Germinal center (tissue), 1 donor: Measurements from ENCODE around the gene UAP1L1.
A peak's percentile ranks its signal among the peaks of the same experiment; 100 is the strongest.

ENCODE experiments used
- DNase-seq: peaks from one replicate; pipeline ENCODE4 v3.0.0; 2012; ENCODE audit warnings: mixed read lengths, low spot score

The UAP1L1 gene

DNA sequence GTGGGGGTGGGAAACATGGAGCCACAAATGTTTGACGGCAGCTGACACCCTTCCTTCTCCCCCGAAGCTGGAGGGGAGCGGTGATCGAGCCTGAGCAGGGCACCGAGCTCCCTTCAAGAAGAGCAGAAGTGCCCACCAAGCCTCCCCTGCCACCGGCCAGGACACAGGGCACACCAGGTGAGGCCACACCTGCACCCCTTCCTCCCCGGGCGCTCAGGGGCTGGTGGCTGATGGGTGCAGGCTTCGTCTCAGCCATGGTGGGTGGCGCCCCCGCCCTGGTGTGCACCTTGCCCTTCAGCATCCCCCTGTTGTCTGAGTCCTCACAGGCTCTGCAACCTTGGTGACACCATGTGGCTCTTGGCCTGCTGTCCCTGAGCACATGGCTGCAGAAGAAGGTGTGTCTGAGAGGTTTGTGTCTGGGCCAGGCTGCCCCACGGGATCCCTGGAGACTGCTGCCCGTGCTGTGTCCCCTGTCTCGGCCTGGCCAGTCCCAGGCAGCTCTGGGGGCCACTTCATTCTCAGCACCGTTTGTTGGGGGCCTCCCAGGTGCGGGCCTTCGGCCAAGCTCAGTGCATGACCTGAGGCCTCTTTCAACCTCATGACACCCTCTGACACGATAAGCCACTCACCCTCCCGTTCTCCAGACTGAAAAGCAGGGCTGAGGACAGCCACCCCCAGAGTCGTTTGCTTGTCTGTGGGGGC lies 20.6 kb downstream of the UAP1L1 start:
- no peak for DNase-seq

- no peak for DNase-seq
Measured at GRCh38 chr9:137099231-137099630, 21.9 kb downstream of the UAP1L1 start.

DNA sequence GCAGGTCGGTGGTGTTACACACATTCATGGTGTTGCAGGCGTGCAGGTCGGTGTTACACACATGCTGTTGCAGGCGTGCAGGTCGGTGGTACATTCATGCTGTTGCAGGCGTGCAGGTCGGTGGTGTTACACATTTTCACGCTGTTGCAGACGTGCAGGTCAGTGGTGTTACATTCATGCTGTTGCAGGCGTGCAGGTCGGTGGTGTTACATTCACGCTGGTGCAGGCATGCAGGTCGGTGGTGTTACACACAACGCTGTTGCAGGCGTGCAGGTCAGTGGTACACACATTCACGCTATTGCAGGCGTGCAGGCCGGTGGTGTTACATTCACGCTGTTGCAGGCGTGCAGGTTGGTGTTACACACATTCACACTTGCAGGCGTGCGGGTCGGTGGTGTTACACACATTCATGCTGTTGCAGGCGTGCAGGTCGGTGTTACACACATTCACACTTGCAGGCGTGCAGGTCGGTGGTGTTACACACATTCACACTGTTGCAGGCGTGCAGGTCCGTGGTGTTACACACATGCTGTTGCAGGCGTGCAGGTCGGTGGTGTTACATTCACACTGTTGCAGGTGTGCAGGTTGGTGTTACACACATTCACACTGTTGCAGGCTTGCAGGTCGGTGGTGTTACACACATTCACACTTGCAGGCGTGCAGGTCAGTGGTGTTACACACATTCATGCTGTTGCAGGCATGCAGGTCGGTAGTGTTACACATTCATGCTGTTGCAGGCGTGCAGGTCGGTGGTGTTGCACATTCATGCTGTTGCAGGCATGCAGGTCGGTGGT lies 26.1 kb downstream of the UAP1L1 start:
- no peak for DNase-seq

GRCh38 chr9:137105814-137106661 lies 28.7 kb downstream of the UAP1L1 start:
- DNase-seq: no peak

DNA sequence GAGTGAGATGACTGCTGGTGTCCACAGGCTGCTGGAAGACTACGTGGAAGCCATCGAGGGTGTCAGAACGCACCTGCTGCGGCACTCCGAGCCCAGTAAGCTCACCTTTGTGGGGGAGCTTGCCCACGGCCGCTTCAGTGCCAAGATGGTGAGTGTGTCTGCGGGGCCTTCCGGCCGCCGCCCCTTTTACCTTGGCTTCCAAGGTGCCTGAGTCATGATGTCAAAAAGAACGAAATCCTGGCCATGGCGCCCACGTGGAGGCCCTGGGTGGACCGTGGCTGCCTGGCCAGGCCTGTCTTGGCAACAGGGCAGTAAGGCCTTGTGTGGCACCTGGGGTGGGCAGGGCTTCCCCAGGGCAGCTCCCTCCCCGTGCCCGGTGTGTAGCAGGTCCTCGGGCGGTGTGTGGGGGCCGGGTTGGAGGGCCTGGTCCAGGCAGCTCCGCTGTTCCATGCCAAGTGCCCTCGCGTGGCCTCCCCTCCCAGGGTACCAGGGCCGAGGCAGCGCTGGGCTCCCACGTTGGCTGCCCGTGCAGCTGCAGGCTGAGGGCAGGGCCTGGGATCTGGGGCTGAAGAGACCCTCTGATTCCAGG lies 29.4 kb downstream of the UAP1L1 start:
- no peak for DNase-seq

GRCh38 chr9:137107312-137107921 lies 30.1 kb downstream of the UAP1L1 start:
- no peak for DNase-seq

DNA sequence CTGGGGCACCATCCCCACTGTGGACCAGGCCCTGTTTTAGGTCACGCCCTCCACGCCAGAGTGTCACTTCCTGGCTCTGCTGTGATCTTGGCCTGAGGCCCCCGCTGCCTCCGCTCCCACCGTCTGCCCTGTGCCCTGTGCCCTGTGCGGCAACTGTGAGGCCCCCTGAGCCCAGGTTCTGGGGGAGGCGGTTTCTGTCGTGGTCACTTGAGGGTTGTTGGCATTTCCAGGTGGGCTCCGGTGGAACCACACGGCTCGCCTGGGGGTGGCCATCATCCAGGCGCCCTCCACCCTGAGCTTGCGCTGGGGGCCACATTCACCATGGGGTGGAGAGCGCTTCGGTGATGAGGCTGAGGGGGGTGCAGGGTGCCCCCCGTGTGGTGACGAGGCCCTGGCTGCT lies 30.7 kb downstream of the UAP1L1 start:
- no peak for DNase-seq

DNA sequence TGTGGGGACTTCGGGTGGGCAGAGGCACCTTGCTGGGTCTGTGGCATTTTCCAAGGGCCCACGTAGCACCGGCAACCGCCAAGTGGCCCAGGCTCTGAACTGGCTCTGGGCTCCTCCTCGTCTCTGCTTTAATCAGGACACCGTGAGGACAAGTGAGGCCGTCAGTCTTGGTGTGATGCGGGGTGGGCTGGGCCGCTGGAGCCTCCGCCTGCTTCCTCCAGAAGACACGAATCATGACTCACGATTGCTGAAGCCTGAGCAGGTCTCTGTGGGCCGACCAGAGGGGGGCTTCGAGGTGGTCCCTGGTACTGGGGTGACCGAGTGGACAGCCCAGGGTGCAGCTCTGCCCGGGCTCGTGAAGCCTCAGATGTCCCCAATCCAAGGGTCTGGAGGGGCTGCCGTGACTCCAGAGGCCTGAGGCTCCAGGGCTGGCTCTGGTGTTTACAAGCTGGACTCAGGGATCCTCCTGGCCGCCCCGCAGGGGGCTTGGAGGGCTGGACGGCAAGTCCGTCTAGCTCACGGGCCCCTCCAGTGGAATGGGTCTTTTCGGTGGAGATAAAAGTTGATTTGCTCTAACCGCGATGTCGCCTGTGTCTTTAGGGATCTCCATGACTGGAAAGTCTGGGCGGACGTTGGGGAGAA lies 31.4 kb downstream of the UAP1L1 start:
- no peak for DNase-seq

DNA sequence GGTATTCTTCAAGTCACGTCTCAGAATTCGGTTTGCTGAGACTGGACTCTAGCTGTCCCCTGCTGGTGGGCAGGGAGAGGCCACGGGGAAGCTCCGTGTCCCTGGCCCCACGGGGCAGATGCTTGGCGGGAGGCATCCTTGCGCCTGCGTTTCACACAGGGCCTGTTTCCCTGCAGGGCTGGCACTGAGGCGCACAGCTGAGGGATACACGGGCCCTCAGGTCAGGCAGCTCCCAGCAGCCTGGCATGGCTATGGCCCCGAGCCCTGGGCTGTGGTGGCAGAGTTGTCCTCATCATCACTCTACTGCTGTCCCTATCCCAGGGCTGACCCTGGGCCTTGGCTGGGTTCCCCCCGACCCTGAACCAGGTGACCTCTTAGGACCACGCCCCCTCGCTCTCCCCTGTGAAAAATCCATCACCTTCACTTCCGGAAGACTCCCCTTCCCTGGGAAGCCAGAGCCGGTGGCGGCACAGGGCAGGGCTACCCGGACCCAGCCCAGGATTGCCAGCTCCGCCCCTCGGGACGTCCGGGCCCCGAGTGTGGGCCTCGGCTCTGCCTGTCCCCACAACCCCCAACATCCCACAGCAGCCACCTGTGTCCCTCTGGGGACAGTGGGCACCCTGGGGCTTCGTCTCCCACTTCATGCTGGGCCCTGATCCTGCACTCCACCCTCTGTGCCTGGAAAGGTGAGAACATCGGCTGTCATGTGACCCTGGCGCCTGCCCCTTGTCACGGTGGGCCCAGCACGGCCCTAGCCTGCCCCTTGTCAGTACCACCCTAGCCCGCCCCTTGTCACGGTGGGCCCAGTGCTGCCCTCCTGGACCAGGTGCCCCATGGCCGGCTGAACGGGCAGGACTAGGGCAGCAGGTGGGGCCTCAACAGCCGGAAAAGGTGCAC lies 32.2 kb downstream of the UAP1L1 start:
- no peak for DNase-seq

GRCh38 chr9:137110147-137110910 lies 33.0 kb downstream of the UAP1L1 start:
- no peak for DNase-seq

DNA sequence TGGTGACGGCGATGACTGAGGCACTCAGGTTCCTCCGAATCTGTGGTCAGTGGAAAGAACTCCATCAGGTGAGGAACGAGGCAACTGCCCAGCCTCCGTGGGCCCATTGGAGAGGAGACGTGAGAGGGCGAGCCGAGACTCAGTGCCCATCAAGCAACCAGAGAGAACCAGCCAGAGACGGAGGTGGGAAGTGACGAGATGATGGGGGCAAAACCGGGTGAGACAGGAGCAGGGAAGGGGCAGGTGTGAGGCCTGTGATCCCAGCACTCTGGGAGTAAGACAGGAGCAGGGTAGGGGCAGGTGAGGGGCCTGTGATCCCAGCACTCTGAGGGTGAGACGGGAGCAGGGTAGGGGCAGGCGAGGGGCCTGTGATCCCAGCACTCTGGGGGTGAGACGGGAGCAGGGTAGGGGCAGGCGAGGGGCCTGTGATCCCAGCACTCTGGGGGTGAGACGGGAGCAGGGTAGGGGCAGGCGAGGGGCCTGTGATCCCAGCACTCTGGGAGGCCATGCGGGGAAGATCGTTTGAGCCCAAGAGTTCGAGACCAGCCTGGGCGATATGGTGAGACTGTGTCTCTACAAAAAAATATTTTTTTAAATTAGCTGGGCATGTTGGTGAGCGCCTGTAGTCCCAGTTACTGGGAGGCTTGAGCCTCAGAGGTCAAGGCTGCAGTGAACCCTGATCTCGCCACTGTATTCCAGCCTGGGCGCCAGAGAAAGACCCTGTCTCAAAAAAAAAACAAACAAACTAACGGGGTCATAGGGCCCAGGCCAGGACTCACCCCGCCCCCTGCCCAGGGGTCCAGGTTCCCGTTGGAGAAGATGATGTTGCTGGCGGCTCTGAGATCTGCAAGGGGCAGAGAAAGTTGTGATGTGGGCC lies 33.8 kb downstream of the UAP1L1 start:
- DNase-seq: no peak

DNA sequence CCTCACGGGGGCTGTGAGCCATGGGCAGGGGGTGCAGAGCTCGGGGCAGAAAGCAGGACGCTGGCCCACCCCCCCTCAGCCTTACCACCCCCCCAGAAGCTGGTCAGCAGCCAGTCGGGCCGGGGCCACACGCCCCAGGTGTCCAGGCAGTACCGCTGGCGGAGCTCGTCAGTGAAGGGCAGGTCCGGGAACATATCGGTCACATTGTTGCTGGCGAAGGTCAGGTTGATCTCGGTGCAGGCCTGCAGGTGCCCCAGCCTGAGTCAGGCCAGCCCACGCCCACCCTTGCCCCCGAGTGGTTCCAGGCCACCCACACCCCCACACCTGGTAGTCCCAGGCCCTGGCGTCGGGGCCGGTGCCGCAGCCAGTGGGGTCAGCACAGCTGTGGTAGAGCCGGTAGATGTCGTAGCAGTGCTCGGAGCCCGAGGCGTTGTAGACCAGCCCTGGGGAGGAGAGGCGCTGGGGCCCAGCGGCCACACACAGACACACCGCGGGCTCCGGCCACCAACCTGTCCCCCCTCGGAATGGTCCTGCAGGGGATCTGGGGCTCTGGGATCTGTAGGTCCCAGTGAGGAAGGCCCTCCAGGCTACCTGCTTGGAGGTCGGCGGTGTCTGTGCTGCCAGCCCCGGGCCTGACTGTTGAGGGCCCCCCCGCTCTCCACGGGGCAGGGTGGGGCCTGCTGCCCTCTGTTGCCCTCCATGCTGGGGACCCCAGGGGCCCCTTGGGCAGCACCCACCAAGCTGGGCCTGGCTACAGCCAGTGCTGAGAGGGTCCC lies 34.7 kb downstream of the UAP1L1 start:
- no peak for DNase-seq

GRCh38 chr9:137112564-137113384 lies 35.5 kb downstream of the UAP1L1 start:
- DNase-seq: no peak

DNA sequence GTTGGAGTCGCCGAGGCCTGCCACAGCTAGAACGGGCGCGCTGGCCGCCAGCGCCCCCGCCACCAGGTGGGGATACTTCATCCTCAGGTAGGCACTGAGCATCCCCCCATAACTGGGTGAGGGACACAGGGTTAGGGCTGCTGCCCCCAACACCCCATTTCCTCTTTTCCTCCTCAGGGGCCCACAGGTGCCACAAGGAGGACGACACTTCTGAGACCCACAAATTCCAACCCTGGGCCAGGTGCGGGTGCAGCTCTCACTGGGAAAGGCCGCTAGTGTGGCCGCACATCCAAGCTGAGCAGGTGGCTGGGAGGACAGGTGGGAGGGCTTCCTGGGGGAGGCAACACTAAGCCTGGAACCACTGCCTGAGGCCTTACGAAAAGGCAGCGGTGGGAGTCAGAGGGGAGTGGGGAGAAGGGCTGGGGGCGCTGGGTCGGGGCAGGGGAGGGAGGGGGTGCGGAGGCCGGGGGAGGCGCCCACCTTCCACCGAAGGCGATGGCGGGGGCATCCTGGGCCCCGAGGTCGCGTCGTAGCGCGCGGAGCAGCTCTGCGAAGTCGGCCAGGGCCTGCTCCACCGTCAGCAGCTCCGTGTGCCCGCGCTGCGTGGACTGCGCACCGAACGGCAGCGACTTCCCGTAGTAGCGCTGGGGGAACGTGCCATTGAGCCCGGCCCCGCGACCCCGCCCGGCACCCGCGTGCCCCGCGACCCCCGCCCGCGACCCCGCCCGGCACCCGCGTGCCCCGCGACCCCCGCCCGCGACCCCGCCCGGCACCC lies 36.3 kb downstream of the UAP1L1 start:
- DNase-seq: peak; percentile 46

GRCh38 chr9:137114220-137114612 lies 36.9 kb downstream of the UAP1L1 start:
- DNase-seq: no peak
